Chondrocyte (in vitro differentiated cells): ENCODE results near the gene SLC44A1. TPM values are rescaled to one million over a fixed set of nuclear protein-coding genes. Genes with fewer than 3 reads are reported as not detected.

Experiments used
- DNase-seq: peaks from one replicate; pipeline ENCODE4 v3.0.0; 2021; ENCODE audit warnings: mixed read lengths, low spot score
- H3K27ac Mint-ChIP-seq: one replicate; pipeline ENCODE4 v1.8.0; 2021; ENCODE audit warnings: mild to moderate bottlenecking, moderate library complexity, mixed read lengths; ENCODE audit not compliant: unreplicated experiment
- H3K27me3 Mint-ChIP-seq: 2 replicates; pipeline ENCODE4 v1.8.0; 2021; ENCODE audit warnings: low read depth, mixed read lengths
- H3K36me3 Mint-ChIP-seq: 2 replicates; pipeline ENCODE4 v1.8.0; 2021; ENCODE audit warnings: low read depth, mixed read lengths
- H3K4me1 Mint-ChIP-seq: 2 replicates; pipeline ENCODE4 v1.8.0; 2021; ENCODE audit warnings: low read depth, mild to moderate bottlenecking, mixed read lengths
- H3K4me3 Mint-ChIP-seq: one replicate; pipeline ENCODE4 v1.8.0; 2021; ENCODE audit warnings: mild to moderate bottlenecking, moderate library complexity, mixed read lengths; ENCODE audit not compliant: unreplicated experiment
- H3K9me3 Mint-ChIP-seq: 2 replicates; pipeline ENCODE4 v1.8.0; 2021; ENCODE audit warnings: low read depth, mixed read lengths
- CTCF ChIP-seq: fragments of 200-600 bp; sonication (generic); IDR thresholded peaks from 2 replicates; pipeline ENCODE4 v1.5.0; 2021; ENCODE audit warnings: antibody characterized with exemption, mild to moderate bottlenecking, moderate library complexity
- total RNA-seq: library from RNA; stranded (reverse); gene quantifications from 3 replicates; pipeline ENCODE4 v1.2.1, GENCODE V29; 2021

SLC44A1 gene
- total RNA-seq, 1 donor from 2014 or later: 17.1 TPM

GRCh38 chr9:105219291-105219805 lies 25.1 kb upstream of the SLC44A1 start:
- Mint-ChIP-seq H3K36me3 (peaks cover 10% of the 10 kb centered on the region), H3K27ac (no peak overlapping the region), H3K4me3 (no peak overlapping the region), H3K27me3 (no peaks in the 10 kb centered on the region), H3K4me1 (peaks cover 12% of the 10 kb centered on the region), H3K9me3 (peaks cover 21% of the 10 kb centered on the region)
- no peak for DNase-seq
- no peak for TF ChIP-seq CTCF

GRCh38 chr9:105220451-105220850 lies 24.0 kb upstream of the SLC44A1 start:
- DNase-seq: no peak
- TF ChIP-seq CTCF: no peak
- H3K36me3 Mint-ChIP-seq: peaks cover 15% of the 10 kb centered on the region
- no peak overlapping the region for H3K27ac Mint-ChIP-seq
- no peak overlapping the region for H3K4me3 Mint-ChIP-seq
- H3K27me3 Mint-ChIP-seq: no peaks in the 10 kb centered on the region
- peaks cover 12% of the 10 kb centered on the region for H3K4me1 Mint-ChIP-seq
- H3K9me3 Mint-ChIP-seq: peaks cover 28% of the 10 kb centered on the region

GRCh38 chr9:105223544-105224140 lies 20.8 kb upstream of the SLC44A1 start:
- Mint-ChIP-seq H3K4me1 (peaks cover 11% of the 10 kb centered on the region), H3K27me3 (no peaks in the 10 kb centered on the region), H3K27ac (no peak overlapping the region), H3K9me3 (peaks cover 31% of the 10 kb centered on the region), H3K36me3 (peaks cover 15% of the 10 kb centered on the region), H3K4me3 (no peak overlapping the region)
- DNase-seq: no peak
- no peak for TF ChIP-seq CTCF

- H3K9me3 Mint-ChIP-seq: peaks cover 31% of the 10 kb centered on the region
- H3K27me3 Mint-ChIP-seq: no peaks in the 10 kb centered on the region
- TF ChIP-seq CTCF: no peak
- peaks cover 15% of the 10 kb centered on the region for H3K36me3 Mint-ChIP-seq
- no peak for DNase-seq
- H3K4me3 Mint-ChIP-seq: no peak overlapping the region
- no peak overlapping the region for H3K27ac Mint-ChIP-seq
- no peaks in the 10 kb centered on the region for H3K4me1 Mint-ChIP-seq
Observed at GRCh38 chr9:105226055-105226454, 18.4 kb upstream of the SLC44A1 start.

- Mint-ChIP-seq H3K9me3 (no peaks in the 10 kb centered on the region), H3K4me1 (peaks cover 5% of the 10 kb centered on the region), H3K27ac (no peak overlapping the region), H3K27me3 (no peaks in the 10 kb centered on the region), H3K4me3 (no peak overlapping the region), H3K36me3 (no peaks in the 10 kb centered on the region)
- no peak for TF ChIP-seq CTCF
- no peak for DNase-seq
Observed at GRCh38 chr9:105232207-105232606, 12.2 kb upstream of the SLC44A1 start.
